ENCODE results near the gene PROB1. TPM values are rescaled to one million over a fixed set of nuclear protein-coding genes. Genes with fewer than 3 reads are reported as not detected.

PROB1 gene
- total RNA-seq, 1 experiment from 2014 or later = 2.2 TPM

DNA sequence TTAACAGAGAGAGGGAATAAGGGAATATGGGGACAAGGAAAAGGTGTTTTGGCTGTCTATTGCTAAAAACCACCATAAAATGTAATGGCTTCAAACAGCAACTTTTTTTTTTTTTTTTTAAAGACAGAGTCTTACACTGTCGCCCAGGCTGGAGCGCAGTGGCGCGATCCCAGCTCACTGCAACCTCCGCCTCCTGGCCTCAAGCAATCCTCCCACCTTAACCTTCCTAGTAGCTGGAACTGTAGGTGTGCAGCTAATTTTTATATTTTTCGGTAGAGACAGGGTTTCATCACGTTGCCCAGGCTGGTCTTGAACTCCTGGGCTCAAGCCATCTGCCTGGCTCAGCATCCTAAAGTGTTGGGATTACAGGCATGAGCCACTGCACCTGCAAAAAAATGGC is 13.3 kb upstream of the PROB1 start:
- no peaks in the 10 kb centered on the region for H3K36me3 ChIP-seq (ENCODE audit: low read depth, low read length)
- H4K20me1 ChIP-seq (ENCODE audit: low read length) = no peaks in the 10 kb centered on the region
- peaks cover 9% of the 10 kb centered on the region for H3K4me1 ChIP-seq (ENCODE audit: insufficient read depth, low read length)
- H3F3A ChIP-seq (ENCODE audit: low read length, unreplicated experiment) = no peaks in the 10 kb centered on the region
- intact Hi-C loops (cut with micrococcal nuclease) = no loop called here
- TF ChIP-seq EZH2 (IDR thresholded peaks at IDR 0.05; ENCODE audit: low read length, unreplicated experiment) (no peak), EZH2phosphoT487 (IDR thresholded peaks at IDR 0.05; ENCODE audit: borderline replicate concordance, low read length) (no peak), CTCF (conservative IDR thresholded peaks at IDR 0.05; ENCODE audit: low read depth, low read length) (no peak)
- H3K79me2 ChIP-seq (ENCODE audit: low read length) = no peaks in the 10 kb centered on the region
- no peaks in the 10 kb centered on the region for H3K9me3 ChIP-seq (ENCODE audit: low read length)
- ChIA-PET CTCF (no interaction called here), POLR2A (ENCODE audit: unreplicated experiment) (no interaction called here)
- H2AFZ ChIP-seq (ENCODE audit: low read length) = no peak overlapping the region
- no peak overlapping the region for H3K4me3 ChIP-seq (ENCODE audit: low read length)
- no peaks in the 10 kb centered on the region for H3K27me3 ChIP-seq (ENCODE audit: low read length)
- DNase-seq (no peak), ATAC-seq (no peak)
- H3K9me2 ChIP-seq (replicated peaks; ENCODE audit: low read length) = no peaks in the 10 kb centered on the region
- no peak overlapping the region for H3K9ac ChIP-seq (ENCODE audit: low read length)
- H3K4me2 ChIP-seq (ENCODE audit: low read length) = no peak overlapping the region
- no peak overlapping the region for H3K27ac ChIP-seq (ENCODE audit: low read length)
- no TSS peak for BruUV-seq (replicated peaks)

GRCh38 chr5:139407517-139407916 is 12.6 kb upstream of the PROB1 start:
- Histone ChIP-seq H3K27me3 (ENCODE audit: low read length) (no peaks in the 10 kb centered on the region), H3K9ac (ENCODE audit: low read length) (no peak overlapping the region), H3K4me1 (ENCODE audit: insufficient read depth, low read length) (peaks cover 10% of the 10 kb centered on the region), H3K4me3 (ENCODE audit: low read length) (no peak overlapping the region), H3K27ac (ENCODE audit: low read length) (no peak overlapping the region), H3F3A (ENCODE audit: low read length, unreplicated experiment) (no peaks in the 10 kb centered on the region), H2AFZ (ENCODE audit: low read length) (no peak overlapping the region), H3K36me3 (ENCODE audit: low read depth, low read length) (no peaks in the 10 kb centered on the region), H4K20me1 (ENCODE audit: low read length) (no peaks in the 10 kb centered on the region), H3K9me2 (replicated peaks; ENCODE audit: low read length) (no peaks in the 10 kb centered on the region), H3K4me2 (ENCODE audit: low read length) (no peak overlapping the region), H3K79me2 (ENCODE audit: low read length) (no peaks in the 10 kb centered on the region), H3K9me3 (ENCODE audit: low read length) (no peaks in the 10 kb centered on the region)
- TF ChIP-seq CTCF (conservative IDR thresholded peaks at IDR 0.05; ENCODE audit: low read depth, low read length) (no peak), EZH2 (IDR thresholded peaks at IDR 0.05; ENCODE audit: low read length, unreplicated experiment) (no peak)
- intact Hi-C loops (cut with micrococcal nuclease) = no loop called here
- ChIA-PET CTCF (no interaction called here), POLR2A (ENCODE audit: unreplicated experiment) (no interaction called here)
- DNase-seq = no peak
- ATAC-seq = no peak
- BruUV-seq (replicated peaks) = no TSS peak

- no peak for ATAC-seq
- H3K79me2 ChIP-seq (ENCODE audit: low read length) = no peaks in the 10 kb centered on the region
Measured at GRCh38 chr5:139406963-139407362, 12.1 kb upstream of the PROB1 start.

More at GRCh38 chr5:139406963-139407362, 12.1 kb upstream of the PROB1 start:
- no peak overlapping the region for H3K9ac ChIP-seq (ENCODE audit: low read length)
- no peaks in the 10 kb centered on the region for H4K20me1 ChIP-seq (ENCODE audit: low read length)
- H3K27ac ChIP-seq (ENCODE audit: low read length) = no peak overlapping the region
- H2AFZ ChIP-seq (ENCODE audit: low read length) = no peak overlapping the region
- POLR2A ChIA-PET (ENCODE audit: unreplicated experiment) = no interaction called here
- no peak overlapping the region for H3K4me3 ChIP-seq (ENCODE audit: low read length)
- no peak overlapping the region for H3K4me2 ChIP-seq (ENCODE audit: low read length)
- H3K9me2 ChIP-seq (replicated peaks; ENCODE audit: low read length) = no peaks in the 10 kb centered on the region
- H3F3A ChIP-seq (ENCODE audit: low read length, unreplicated experiment) = no peaks in the 10 kb centered on the region
- BruUV-seq (replicated peaks) = no TSS peak
- TF ChIP-seq EZH2phosphoT487 (IDR thresholded peaks at IDR 0.05; ENCODE audit: borderline replicate concordance, low read length) = no peak
- no peak for TF ChIP-seq CTCF (conservative IDR thresholded peaks at IDR 0.05; ENCODE audit: low read depth, low read length)
- TF ChIP-seq EZH2 (IDR thresholded peaks at IDR 0.05; ENCODE audit: low read length, unreplicated experiment) = no peak
- H3K4me1 ChIP-seq (ENCODE audit: insufficient read depth, low read length) = peaks cover 10% of the 10 kb centered on the region
- intact Hi-C loops (cut with micrococcal nuclease) = no loop called here
- CTCF ChIA-PET = no interaction called here
- H3K9me3 ChIP-seq (ENCODE audit: low read length) = no peaks in the 10 kb centered on the region
- no peaks in the 10 kb centered on the region for H3K36me3 ChIP-seq (ENCODE audit: low read depth, low read length)
- no peaks in the 10 kb centered on the region for H3K27me3 ChIP-seq (ENCODE audit: low read length)
- DNase-seq = no peak
